Stimulated activated naive B cell treated with anti-CD40 and anti-IgM and Interleukin-4, amounts not matched to agents 10 μg/mL and 1 μg/mL and 100 μg/mL, for 72 hours (primary cell): ENCODE results near the gene TBC1D22B.

Experiments used
- ATAC-seq, 2 donors: fragments of 150-1000 bp; cut with Tn5 transposase; replicated peaks; 2 replicates each; pipeline ENCODE4 v1.10.0; 2021; ENCODE audit warnings: moderate library complexity in 1 of 2
- DNase-seq: peaks from one replicate; pipeline ENCODE4 v3.0.0; 2021
- H3K27ac Mint-ChIP-seq: one replicate; pipeline ENCODE4 v1.8.0; 2022; ENCODE audit warnings: mild to moderate bottlenecking, mixed read lengths
- H3K27me3 Mint-ChIP-seq, 2 donors: one replicate each; pipeline ENCODE4 v1.8.0; 2022; ENCODE audit warnings: mixed read lengths in 2 of 2
- H3K36me3 Mint-ChIP-seq, 2 donors: one replicate each; pipeline ENCODE4 v1.8.0; 2022; ENCODE audit warnings: mixed read lengths in 2 of 2, mild to moderate bottlenecking in 1 of 2
- H3K4me1 Mint-ChIP-seq, 2 donors: one replicate each; pipeline ENCODE4 v1.8.0; 2022; ENCODE audit warnings: mixed read lengths in 2 of 2, mild to moderate bottlenecking in 1 of 2
- H3K4me3 Mint-ChIP-seq, 2 donors: one replicate each; pipeline ENCODE4 v1.8.0; 2022; ENCODE audit warnings: mild to moderate bottlenecking in 2 of 2, mixed read lengths in 2 of 2, moderate library complexity in 1 of 2
- H3K9me3 Mint-ChIP-seq, 2 donors: one replicate each; pipeline ENCODE4 v1.8.0; 2022; ENCODE audit warnings: mixed read lengths in 2 of 2, mild to moderate bottlenecking in 1 of 2

TBC1D22B gene, protein sequence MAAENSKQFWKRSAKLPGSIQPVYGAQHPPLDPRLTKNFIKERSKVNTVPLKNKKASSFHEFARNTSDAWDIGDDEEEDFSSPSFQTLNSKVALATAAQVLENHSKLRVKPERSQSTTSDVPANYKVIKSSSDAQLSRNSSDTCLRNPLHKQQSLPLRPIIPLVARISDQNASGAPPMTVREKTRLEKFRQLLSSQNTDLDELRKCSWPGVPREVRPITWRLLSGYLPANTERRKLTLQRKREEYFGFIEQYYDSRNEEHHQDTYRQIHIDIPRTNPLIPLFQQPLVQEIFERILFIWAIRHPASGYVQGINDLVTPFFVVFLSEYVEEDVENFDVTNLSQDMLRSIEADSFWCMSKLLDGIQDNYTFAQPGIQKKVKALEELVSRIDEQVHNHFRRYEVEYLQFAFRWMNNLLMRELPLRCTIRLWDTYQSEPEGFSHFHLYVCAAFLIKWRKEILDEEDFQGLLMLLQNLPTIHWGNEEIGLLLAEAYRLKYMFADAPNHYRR

DNA sequence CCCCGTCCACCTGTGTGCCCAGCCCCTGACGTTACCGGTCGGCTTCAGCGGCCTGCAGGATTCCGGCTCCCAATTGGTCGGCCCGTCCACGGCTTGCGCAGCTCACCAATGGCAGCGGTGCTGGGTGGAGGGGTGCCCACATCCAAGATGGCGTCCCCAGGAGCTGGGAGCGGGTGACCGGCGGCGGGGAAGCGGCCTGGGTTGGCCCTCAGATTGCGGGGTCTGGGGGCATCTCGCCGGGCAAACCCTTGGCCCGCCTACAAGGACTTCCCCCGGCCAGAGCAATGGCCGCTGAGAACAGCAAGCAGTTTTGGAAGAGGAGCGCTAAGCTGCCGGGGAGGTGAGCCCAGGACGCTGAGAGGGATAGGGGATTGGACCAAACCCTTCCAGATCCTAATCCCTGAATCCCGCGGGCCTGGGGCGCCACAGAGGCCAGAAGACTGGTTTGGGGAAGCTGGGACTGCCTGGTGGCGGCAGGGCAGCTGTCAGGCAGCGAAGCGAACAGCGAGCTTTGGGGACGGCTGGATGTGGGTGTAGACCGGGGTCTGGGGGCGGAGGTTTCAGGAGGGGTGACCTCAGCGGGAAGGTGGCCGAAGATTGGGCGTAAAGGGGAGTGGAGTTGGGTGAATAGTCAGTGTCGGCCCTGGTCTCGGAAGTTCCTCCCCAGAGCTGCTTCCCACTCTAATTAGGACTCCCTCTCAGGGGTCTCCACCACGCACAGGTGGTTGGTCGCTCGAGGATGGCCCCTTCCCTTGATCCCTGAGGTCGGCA, at the start of gene TBC1D22B, which contains the start of gene TMEM217:
TSS of gene TBC1D22B (plus strand) at position 139 of the 771 bp plus-strand sequence. CDS start at position 285, 146 bp downstream.
TSS of gene TMEM217 (minus strand) at position 511 of the 771 bp plus-strand sequence. CDS start 39,114 bp downstream, outside the sequence.
- peak; percentile 95 for DNase-seq
- H3K9me3 Mint-ChIP-seq = no peaks in the 10 kb centered on the region
- H3K36me3 Mint-ChIP-seq = peaks cover 14 to 18% of the 10 kb centered on the region in 2 donors
- H3K27me3 Mint-ChIP-seq = no peaks in the 10 kb centered on the region
- peaks cover 28 to 39% of the 10 kb centered on the region in 2 donors for H3K4me1 Mint-ChIP-seq
- H3K4me3 Mint-ChIP-seq = peak within 1 kb of the TSS; percentile 94 to 97
- peak within 1 kb of the TSS; percentile 100 for H3K27ac Mint-ChIP-seq
- ATAC-seq = peak; percentile 98 to 99

DNA sequence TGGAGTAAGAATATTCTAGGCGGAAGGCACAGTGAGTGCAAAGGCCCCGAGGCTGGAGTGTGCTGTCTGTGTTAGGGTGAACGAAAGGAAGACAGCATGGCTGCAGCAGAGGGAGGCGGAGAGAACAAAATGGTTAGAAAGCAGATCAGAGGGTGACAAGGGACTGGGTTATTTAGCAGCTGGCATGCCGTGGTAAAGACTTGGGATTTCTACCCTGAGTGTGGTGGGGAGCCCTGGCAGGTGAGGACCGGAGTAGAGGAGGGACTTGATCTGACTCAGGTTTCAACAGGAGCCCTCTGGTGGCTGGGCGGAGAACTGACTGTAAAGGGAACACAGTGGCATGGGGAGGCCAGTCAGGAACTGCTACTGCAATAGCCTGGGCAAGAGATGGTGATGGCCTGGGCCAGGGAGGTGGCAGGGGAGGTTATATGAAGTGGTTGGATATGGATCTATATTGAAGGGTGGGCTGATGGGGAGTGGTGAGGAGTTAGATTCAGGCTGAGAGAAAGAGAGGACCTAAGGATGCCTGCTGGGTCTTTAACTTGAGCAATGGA, 49.6 kb upstream of the TBC1D22B start:
- no peak overlapping the region for H3K27ac Mint-ChIP-seq
- peak; percentile 85 to 86 for ATAC-seq
- peak; percentile 71 for DNase-seq
- no peaks in the 10 kb centered on the region for H3K9me3 Mint-ChIP-seq
- H3K36me3 Mint-ChIP-seq = no peaks in the 10 kb centered on the region
- no peak overlapping the region for H3K4me3 Mint-ChIP-seq
- H3K4me1 Mint-ChIP-seq = peaks cover 22 to 34% of the 10 kb centered on the region in 2 donors
- H3K27me3 Mint-ChIP-seq = peaks cover 9 to 23% of the 10 kb centered on the region in 2 donors

DNA sequence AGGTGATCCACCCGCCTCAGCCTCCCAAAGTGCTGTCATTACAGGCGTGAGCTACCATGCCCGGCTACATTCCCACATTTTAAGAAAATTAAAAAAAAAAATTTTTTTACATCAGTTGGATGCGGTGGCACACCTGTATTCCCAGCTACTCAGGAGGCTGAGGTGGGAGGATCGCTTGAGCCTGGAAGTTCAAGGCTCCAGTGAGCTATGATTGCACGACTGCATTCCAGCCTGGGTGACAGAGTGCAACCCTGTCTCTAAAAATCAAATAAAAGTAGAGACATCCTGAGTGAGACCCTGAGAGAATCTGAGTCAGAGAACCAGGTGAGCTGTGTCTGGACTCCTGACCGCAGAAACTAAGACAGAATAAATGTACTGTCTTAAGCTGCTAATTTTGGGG, 48.8 kb upstream of the TBC1D22B start:
- H3K4me3 Mint-ChIP-seq = no peak overlapping the region
- no peak for ATAC-seq
- H3K4me1 Mint-ChIP-seq = peaks cover 20 to 33% of the 10 kb centered on the region in 2 donors
- no peak overlapping the region for H3K27ac Mint-ChIP-seq
- no peak for DNase-seq
- H3K36me3 Mint-ChIP-seq = no peaks in the 10 kb centered on the region
- H3K9me3 Mint-ChIP-seq = no peaks in the 10 kb centered on the region
- H3K27me3 Mint-ChIP-seq = peaks cover 9 to 23% of the 10 kb centered on the region in 2 donors

DNA sequence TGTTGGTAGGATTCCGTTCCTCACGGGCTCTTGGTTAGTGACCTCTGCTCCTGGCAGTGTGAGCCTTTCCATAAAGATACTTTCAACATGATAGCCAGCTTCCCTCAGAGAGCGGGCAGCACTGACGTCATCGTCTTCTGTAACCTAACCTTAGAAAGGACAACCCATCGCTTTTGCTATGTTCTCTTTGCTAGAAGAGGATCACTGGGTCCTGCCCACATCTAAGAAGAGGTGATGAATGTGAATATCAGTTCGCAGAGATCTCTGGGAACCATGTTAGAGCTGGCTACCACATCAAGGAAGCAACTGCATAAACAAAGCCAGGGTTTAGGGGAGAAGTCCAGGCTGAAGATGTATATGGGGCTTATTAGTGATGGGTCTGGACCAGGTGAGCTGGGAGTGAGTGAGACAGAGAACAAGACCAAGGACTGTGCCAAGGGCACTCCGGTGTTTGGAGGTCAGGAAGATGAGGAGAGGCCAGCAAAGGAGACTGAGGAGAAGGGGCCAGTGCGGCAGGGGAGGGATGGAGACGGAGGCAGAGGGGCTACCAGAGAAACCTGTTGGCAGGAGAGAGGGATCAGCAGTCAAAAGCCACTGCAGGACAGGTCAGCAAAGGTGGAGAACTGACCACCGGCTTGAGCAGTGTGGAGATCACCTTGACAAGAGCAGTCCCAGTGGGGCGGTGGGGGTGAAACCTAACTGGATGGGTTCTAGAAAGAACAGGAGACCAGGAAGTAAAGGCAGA, 47.9 kb upstream of the TBC1D22B start:
- Mint-ChIP-seq H3K9me3 (no peaks in the 10 kb centered on the region), H3K4me3 (no peak overlapping the region), H3K36me3 (no peaks in the 10 kb centered on the region), H3K27me3 (peaks cover 4 to 17% of the 10 kb centered on the region in 2 donors), H3K27ac (no peak overlapping the region), H3K4me1 (peaks cover 16 to 33% of the 10 kb centered on the region in 2 donors)
- DNase-seq (no peak), ATAC-seq (no peak)

DNA sequence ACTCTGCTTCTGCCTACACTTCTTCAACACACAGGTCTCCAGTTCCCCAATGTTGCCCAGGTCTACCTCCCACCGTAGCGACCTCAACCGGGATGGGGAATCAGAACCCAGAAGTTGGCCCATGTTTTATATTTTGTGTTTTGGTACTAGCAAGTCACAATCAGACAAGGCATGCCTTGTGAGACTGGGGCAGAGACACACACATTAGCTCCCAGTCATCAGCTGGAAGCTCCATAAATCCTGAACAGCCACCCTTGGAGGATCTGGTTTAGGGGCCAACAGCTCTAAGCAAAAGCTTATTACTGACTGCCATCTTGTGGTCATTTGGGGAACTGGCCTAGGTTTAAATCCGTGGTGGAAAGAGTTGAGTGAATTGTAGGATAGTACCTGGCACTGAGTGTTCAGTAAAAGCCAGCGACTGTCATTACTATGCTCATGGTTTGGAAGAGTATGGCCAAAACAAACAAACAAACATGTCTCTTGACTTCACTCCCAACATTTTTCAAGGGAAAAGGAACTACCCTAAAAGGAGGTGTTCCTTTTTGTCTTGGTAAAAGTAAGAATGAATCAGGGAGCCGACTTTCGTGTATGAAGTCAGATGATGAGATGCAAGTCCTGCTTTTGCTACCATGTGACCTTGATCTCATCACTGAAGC, 47.1 kb upstream of the TBC1D22B start:
- no peaks in the 10 kb centered on the region for H3K9me3 Mint-ChIP-seq
- peak overlapping the region; percentile 22 for H3K27ac Mint-ChIP-seq
- ATAC-seq (peak; percentile 77 to 84), DNase-seq (peak; percentile 62)
- H3K4me3 Mint-ChIP-seq = no peak overlapping the region
- H3K27me3 Mint-ChIP-seq = peaks cover 4 to 17% of the 10 kb centered on the region in 2 donors
- H3K36me3 Mint-ChIP-seq = no peaks in the 10 kb centered on the region
- peaks cover 16 to 28% of the 10 kb centered on the region in 2 donors for H3K4me1 Mint-ChIP-seq

DNA sequence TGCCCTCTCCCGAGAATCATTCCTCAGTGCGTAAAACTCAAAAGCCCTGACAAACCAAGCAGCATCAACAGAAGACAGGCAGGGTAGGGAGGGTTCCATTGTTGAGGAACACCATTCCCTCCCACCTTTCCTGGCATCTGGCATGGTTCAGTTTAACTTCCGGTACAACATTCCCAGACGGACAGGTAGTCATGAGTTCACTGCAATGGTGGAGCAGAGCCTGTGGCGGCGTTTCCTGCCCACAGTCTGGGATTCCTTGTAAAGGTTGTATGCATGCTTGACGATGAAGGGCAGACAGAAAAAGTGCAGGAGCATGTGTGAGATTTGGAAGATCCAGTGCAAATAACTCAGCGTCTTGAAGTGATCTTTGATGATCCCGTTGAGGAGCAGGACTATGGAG, 45.3 kb upstream of the TBC1D22B start:
- Mint-ChIP-seq H3K27ac (no peak overlapping the region), H3K4me3 (no peak overlapping the region), H3K27me3 (peaks cover 4 to 9% of the 10 kb centered on the region in 2 donors), H3K4me1 (peaks cover 12 to 22% of the 10 kb centered on the region in 2 donors), H3K36me3 (no peaks in the 10 kb centered on the region), H3K9me3 (no peaks in the 10 kb centered on the region)
- ATAC-seq = no peak
- DNase-seq = no peak

DNA sequence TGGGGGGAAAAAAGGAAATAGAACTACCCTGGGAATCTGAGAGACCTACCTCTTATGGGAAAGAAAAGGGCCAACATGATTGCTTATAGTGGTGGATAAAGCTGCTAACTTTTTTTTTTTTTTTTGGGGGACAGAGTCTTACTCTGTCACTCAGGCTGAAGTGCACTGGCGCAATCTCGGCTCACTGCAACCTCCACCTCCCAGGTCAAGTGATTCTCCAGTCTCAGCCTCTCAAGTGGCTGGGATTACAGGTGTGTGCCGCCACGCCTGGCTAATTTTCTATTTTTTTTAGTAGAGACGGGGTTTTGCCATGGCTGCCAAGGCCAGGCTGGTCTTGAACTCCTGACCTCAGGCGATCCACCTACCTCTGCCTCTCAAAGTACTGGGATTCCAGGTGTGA, 39.5 kb upstream of the TBC1D22B start:
- H3K9me3 Mint-ChIP-seq = no peaks in the 10 kb centered on the region
- H3K4me3 Mint-ChIP-seq = no peak overlapping the region
- H3K27ac Mint-ChIP-seq = no peak overlapping the region
- peaks cover 12 to 17% of the 10 kb centered on the region in 2 donors for H3K4me1 Mint-ChIP-seq
- H3K36me3 Mint-ChIP-seq = no peaks in the 10 kb centered on the region
- DNase-seq = no peak
- no peak for ATAC-seq
- H3K27me3 Mint-ChIP-seq = no peaks in the 10 kb centered on the region

DNA sequence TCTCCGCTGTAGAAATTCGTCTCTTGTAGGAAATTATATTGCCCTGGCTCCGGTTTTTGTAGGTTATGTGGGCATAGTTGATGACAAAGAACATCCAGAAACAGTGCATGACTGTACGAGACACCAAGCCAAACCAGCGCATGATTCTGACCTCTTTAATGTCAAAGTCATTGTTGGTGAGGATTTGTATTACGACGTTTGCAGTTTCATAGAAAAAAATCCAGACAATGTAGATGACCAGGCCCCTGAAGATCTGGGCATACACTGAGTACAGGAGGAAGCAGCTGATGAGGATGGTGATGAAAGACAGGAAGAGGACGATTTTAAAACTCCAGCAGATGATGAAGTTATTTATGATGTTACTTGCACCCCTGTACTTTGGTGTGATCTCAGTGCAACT, 39.1 kb upstream of the TBC1D22B start:
- H3K4me1 Mint-ChIP-seq = peaks cover 12 to 17% of the 10 kb centered on the region in 2 donors
- no peaks in the 10 kb centered on the region for H3K27me3 Mint-ChIP-seq
- no peak for DNase-seq
- ATAC-seq = no peak
- H3K27ac Mint-ChIP-seq = no peak overlapping the region
- no peaks in the 10 kb centered on the region for H3K9me3 Mint-ChIP-seq
- no peaks in the 10 kb centered on the region for H3K36me3 Mint-ChIP-seq
- H3K4me3 Mint-ChIP-seq = no peak overlapping the region

DNA sequence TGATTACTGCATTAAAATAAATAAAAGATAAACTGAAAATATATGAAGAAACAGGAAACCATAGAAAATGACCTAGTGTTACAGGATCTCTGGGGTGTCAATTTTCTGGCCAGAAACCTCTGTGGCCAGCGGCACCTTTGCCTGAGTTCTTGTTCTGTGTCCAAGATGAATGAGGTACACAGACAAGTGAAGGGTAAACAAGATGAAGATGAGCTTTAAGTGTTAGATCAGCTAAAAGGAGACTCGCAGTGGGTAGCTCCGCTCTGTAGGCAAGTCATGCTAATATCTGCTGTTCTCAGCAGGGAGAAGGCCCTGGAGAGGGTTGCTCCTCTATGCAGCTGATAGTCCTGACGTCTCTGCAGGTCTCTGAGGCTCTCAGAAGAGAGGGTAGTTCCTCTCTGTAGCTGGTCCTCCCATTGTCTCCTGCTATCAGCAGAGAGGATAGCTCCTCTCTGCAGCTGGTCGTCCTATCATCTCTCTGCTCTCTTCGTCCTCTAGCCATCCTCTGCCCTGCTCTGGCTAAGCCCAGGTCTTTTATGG, 35.9 kb upstream of the TBC1D22B start:
- Mint-ChIP-seq H3K36me3 (no peaks in the 10 kb centered on the region), H3K4me3 (peak overlapping the region; percentile 80 to 84), H3K27me3 (no peaks in the 10 kb centered on the region), H3K27ac (peak overlapping the region; percentile 56), H3K4me1 (peaks cover 10 to 17% of the 10 kb centered on the region in 2 donors), H3K9me3 (no peaks in the 10 kb centered on the region)
- peak in 1 of 2 donors; percentile 1 for ATAC-seq
- DNase-seq = no peak

DNA sequence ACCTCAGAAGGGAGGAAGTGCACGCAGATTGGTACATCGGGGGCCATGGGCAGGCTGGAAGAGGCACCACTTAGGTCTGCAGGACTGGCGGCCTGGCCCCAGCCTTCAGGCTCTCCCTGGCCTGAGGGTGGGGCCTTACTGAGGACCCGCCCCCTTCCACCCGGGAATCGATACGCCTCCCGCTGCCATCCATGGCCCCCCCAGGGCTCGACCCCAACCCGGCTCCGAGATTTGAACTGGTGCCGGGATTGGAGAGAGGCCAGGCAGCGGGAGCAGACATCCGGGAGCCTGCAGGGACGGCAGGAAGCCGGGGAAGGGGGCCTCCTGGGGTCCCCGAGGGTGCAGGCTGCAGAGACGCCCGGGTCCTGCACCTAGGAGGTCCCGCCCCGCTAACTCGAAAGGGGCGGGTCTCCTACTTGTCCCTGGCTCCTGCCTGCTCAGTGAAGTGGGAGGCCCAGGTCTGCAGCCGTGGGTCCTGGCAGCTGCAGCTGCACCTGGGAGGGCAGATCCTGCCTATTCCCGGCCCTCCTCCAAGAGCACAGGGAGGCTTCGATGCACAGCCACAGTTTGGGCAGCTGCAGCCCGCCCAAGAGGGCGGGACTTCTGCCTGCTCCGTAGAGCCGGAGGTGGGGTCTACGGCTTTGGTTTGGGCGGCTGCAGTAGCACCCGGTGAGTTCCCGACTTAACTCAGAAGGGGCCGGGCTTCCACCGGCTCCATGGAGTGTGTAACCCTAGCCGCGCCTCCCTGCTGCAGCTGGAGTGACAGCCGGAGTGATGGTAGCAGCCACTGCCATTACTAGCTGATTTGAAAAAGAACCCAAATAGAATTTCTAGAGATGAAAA, 35.2 kb upstream of the TBC1D22B start:
- H3K36me3 Mint-ChIP-seq = no peaks in the 10 kb centered on the region
- ATAC-seq (peak; percentile 98), DNase-seq (peak; percentile 74)
- peak overlapping the region; percentile 56 for H3K27ac Mint-ChIP-seq
- peaks cover 10 to 17% of the 10 kb centered on the region in 2 donors for H3K4me1 Mint-ChIP-seq
- no peaks in the 10 kb centered on the region for H3K27me3 Mint-ChIP-seq
- H3K9me3 Mint-ChIP-seq = no peaks in the 10 kb centered on the region
- peak overlapping the region; percentile 80 to 84 for H3K4me3 Mint-ChIP-seq

DNA sequence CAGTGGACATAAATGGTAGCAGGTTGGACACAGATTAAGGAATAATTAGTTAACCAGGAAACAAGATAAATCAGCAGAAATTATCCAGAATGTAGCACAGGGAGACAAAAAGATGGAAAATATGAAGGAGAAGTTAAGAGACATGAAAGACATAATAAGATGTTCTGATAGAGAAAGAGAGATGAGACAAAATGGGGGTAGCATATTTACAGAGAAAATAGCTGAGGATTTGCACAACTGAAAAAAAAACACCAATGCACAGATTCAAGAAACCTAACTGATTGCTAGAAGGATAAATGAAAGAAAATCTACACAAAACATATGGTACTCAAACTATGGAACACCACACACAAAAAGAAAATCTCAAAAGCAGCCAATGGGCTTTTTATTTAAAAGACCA, 34.6 kb upstream of the TBC1D22B start:
- Mint-ChIP-seq H3K4me1 (peaks cover 10 to 17% of the 10 kb centered on the region in 2 donors), H3K36me3 (no peaks in the 10 kb centered on the region), H3K9me3 (no peaks in the 10 kb centered on the region), H3K4me3 (peak overlapping the region; percentile 80 to 84), H3K27me3 (no peaks in the 10 kb centered on the region), H3K27ac (peak overlapping the region; percentile 53)
- no peak for ATAC-seq
- DNase-seq = no peak

DNA sequence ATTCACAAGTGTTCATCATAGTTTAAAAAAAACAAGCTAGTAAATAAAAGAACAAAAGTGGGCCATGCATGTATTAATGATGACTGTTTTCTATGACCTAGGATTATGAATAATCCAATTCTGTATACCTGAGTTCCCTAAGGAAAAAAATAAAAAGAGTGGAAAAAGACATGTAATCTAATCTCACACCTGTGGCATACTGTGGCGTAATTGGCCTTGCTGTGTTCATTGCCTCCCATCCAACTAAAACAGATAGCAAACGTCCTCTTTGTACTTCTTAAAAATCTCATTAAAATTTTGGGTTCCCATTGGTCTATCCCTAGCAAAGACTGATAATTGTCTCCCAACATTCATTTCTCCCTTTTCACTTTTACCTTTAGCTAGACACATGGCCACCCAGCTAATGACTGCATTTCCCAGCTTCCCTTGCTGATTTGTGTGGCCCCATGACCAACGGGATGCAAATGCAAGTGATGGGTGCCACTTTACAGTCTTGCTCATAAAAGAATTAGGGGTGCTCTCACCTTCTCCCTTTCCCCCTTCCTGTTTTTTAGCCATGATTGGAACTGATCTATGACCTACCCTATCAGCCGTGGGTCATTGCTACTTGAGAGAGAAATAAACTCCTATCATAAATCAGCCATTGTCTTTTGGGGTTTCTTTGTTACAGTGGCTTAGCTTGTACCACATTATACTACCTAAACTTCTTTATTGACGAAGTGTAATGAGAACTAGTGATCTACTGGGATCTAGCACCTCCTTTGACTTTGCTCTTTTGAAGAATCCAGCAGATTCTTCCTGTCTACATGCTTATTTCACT, 32.0 kb upstream of the TBC1D22B start:
- Mint-ChIP-seq H3K36me3 (no peaks in the 10 kb centered on the region), H3K4me1 (peaks cover 11 to 17% of the 10 kb centered on the region in 2 donors), H3K27ac (no peak overlapping the region), H3K9me3 (no peaks in the 10 kb centered on the region), H3K4me3 (no peak overlapping the region), H3K27me3 (no peaks in the 10 kb centered on the region)
- no peak for ATAC-seq
- no peak for DNase-seq
